HG03469 (cell line): Measurements from ENCODE around the gene NRXN3.

Experiments
- ATAC-seq: cut with Tn5 transposase; IDR thresholded peaks from one replicate; pipeline ENCODE4 v1.9.1; 2021; ENCODE audit warnings: mild to moderate bottlenecking, moderate library complexity, moderate number of reproducible peaks; ENCODE audit not compliant: unreplicated experiment

NRXN3 gene

DNA sequence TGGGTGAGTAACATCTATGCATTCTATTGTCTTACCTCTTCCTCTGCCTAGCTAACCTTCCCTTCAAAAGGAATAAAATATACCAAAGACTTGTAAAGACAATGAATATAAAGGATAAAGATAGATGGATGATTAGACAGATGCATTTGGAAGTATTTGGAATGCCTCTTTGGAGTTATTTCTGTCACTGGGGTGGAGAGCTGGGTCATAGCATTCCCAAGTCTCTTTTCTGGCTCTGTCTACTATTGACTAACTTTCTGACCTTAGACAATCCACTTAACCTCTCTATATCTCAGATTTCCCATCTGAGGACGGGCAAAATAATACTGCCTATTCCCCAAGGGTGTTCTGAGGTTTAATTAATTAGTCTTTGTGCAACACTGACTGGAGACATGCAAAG lies 1523.8 kb downstream of the NRXN3 start:
- no peak for ATAC-seq

DNA sequence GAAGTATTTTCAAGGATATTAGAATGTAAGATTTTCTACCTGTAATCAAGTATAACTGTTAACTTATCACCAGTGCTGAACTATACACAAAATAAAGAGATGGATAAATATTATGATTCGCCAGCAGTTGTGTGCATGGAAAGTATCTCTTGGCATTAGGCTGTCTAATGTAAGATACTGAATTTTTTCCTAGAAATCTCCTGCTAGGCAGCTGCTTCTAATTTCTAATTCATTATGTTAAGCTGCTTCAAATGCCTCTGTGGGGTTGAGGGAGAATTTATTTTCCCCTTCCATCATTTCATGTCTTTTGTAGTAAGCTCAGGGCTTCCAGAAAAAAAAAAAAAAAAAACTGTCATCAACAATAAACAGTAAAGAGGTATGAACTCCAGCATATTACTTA lies 1525.1 kb downstream of the NRXN3 start:
- no peak for ATAC-seq

DNA sequence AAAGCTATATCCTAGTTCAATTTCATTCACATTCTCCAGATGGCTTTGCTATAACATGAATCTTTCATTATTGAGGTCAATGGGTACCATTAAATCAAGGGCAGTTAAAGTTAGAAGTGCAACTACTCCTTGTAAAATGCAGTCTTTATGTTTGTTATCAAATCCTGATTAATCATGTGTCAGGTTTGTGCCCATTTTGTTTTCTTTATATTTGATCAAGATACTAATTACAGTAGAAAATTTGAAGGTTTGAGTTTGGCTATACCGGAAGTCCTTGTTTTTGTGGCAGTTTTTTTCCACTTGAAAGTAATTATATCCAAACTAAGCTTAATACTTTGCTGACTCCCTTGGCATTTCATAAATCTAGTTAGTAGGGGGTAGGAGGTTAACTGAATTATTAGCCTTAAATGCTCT lies 1528.1 kb downstream of the NRXN3 start:
- ATAC-seq: no peak

DNA sequence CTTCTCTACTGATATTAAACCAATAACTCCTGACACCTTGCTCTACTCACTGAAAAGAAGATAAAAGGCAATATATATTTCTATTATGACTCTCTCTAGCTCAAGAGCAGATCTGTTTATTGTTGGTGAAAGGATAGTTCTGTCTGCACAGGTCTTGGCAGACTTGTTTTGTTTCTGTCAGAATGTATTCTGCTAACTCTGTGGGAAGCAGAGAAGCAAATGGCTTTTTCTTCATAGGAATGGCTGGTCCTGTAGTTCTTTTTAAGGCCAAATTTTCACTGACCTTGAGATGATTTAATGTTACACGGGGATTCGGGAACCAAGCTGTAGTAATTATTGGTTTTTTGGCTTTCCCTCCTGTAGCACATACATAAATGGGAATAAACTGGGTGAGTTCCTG lies 1529.0 kb downstream of the NRXN3 start:
- ATAC-seq: no peak

DNA sequence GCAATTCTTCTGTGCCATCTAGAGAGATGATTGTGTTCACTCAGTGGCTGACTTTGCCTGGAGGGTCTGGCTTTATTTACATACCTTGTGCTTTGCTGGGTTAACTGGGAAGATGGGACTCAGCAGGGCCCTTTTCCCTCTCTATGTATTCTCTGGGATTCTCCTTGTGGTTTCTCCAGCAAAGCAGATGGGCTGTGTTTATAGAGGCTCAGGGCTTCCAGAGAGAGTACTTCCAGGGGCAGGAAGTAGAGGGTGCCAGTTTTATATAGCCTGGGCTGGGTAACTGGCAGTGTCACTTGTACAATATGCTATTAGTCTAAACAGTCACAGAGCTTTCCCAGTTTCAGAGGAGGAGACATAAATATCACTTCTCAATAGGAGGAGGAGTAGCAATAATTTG lies 1531.2 kb downstream of the NRXN3 start:
- ATAC-seq: no peak

DNA sequence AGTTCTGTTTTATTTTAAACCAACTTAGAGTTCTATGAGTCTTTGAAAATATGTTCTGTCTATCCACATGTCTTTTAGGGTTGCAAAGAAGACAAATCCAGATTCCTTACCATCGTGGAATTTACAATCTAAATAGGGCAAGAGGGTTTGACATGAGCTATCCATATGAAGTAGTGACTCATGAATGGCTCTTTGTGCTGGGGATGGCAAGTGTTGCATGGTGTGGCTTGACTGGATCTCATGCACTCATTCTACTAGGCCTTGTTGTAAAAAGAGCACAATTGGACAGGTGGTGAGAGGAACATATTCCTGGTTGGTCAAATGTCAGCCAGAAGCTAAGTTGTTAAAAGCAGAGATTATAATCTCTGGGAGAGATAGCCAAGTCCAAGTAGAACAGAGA lies 1532.0 kb downstream of the NRXN3 start:
- ATAC-seq: no peak

DNA sequence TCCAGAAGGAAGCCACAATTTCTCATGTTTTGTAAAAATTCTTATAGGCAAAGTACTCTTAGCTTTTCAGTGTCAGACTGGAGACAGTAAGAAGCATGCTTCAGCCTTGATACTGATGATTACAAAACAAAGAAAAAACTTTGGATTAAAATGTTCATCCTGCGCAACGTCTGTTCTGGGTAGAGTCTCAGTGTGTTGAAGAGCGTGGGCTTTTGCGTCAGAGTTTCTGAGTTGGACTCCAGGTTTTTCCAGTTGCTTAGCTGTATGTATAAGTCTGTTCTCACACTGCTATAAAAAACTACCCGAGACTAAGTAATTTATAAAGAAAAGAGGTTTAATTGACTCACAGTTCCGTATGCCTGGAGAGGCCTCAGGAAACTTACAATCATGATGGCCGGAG lies 1533.0 kb downstream of the NRXN3 start:
- ATAC-seq: no peak

DNA sequence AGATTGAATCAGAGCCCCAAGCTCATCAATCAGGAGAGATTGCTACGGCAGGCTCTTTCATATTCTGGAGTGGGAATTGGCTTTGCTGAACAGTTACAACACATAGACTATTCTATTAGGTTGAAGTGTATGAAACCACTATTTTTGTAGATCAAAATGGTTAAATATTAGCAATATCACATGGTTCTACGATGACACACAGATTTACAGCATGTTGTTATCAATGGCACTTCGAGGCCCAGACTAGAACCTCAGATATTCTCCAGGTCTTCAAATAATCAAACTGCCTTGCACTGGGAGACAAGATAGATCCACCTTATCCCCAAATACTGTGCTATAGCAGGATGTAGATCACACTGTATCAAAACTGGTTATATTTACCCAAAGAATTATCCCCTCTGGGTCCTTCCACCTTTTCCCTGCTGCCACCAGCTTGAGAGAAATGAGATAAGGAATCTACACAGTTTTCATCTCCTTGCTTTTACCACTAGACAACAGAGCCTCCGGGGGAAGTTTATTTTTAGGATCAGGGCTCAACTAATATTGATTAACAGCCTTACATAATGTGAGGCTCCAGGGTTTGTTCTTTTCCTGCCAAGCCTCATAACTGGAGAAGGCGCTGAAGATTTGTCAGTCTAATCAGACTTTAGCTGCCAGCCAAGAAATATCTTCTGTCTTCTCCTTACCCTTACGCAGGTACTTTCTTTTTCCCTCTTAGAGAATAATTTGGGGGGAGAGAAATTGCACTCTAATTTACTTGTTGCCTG lies 1534.1 kb downstream of the NRXN3 start:
- no peak for ATAC-seq

DNA sequence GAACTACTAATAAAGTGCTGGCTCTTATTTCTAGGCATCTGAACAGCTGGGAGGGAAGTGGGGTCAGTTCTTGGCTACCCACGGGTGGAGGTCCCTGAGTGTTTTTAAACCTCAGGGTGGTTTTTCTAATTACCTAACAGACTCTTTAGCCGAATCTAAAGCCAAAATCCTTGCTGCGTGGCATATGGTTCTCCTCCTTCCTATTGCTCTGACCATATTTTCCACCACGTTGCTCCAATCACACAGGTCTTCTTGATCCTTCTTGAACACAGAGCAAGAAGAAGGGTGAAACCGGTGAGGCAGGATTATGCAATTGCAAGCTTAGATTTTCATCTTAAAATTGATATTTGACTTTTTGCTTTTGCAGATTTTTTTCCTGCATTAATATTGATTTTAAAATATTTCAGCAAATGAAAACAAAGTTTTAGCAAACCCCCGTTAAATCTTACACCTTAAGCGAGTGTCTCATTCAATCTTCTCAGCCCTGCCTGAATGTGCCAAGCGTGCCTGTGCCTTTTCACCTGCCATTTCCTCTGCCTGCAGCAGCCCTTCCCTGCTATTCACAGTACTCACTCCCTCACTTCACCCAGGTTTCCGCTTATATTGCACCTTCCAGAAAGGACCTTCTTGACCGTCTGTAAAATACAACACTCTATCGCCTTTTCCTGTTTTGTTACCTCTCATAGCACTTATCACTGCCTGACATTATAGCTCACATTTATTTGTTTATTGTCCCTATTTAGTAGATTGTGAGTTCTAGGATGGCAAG lies 1535.1 kb downstream of the NRXN3 start:
- no peak for ATAC-seq

DNA sequence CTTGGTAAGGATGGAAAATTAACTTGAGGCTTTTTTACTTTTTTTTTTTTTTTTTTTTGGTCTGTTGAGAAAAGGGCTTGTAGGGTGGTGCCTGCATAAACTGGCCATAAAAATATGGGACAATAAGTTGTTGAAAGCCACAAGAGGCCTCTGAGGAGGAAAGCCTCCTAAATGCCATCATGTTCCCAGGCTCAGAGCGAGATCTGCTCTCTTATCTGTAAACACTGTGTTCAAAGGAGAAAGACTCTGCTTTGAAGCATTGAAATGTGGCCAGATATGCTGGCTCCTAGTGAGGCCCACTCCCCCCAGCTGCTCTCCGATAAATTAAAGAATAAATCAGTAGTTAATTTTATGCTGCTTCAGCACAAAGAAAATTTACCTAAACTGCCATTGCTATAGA lies 1536.2 kb downstream of the NRXN3 start:
- ATAC-seq: no peak

DNA sequence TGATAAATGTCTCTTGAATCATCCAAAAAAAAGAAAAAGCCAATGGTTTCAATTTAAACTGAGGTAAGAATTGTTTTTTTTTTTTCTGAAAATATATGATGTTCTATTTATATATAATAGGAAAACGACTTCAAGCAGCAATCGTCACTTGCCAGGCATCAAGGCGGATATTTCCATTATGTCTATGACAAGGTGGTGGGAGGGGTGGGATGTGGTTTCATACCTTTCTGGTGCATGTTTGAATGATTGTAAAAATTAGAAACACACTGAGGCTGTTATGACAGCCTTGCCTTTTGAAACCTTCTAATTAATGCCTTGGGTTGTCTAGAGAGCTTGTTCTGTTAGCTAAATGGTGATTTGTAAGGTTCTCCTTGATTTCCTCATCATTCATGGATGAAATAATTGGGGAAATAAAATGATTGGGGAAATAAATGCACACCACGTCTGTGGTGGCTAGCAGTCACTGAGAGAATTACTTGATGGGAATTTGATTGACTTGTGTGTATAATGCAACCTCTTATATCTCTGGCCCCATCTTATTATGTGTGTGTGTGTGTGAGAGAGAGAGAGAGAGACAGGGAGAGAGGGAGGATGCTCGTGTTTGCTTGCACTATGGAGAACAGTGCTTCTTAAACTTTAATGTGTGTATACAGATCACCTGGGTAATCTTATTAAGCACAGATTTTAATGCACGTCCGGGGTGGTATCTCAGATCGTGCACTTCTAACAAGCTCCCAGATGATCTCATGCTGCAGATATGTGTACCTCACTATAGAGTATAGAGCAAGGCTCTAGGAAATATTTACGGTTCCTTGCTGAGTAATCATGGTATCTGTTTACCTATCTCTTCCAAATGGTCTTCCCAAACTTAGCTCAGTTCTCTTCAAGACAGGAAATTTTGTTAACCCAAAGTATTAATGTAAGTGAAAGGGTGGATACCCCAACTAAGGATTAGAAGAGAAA lies 1538.5 kb downstream of the NRXN3 start:
- no peak for ATAC-seq

DNA sequence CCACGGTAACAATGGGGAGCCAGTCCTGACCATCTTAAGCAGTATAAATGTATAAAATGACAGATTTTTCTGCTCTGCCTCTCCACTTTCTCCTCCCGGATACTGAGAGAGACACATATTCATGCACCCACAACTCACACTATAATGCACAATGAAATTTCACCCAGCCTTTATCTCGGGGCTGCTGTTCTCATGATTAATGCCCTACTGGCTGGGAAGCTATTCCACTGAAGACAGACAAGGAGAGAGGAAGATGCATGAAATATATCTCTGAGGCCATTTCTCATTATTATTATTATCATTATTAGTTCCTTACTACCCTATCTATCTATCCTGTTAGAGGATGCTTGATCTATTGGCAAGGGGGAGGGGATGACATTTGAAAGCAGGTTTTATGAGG lies 1539.4 kb downstream of the NRXN3 start:
- ATAC-seq: no peak

DNA sequence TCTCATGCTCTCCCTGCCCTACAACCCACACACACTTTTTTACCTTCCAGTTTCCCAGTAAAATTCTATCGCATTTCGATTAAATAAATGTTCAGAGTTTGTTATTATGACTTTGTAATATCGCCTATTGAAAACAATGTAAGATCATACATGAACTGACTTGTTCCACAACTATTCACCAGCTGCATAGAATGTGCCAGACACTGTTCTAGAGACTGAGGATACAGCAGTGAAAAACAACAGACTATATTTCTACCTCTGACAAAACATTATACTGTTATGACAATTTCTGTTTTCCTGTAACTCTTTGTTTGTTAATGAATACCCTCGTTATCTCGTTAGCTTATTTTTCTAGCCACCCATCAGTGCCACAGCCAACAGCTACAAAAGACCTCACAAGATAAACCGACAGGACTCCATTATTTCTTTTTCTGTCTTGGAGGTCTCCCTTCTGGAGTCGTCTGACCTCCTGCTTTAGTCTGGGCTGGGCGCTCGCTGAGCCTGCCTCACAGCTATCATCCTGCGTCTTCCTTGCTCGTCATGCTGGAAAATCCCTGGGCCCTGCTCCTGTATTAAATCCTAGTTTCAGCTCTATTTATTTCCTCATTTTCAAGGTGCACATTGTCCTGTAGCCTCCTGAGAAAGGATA lies 1542.3 kb downstream of the NRXN3 start:
- ATAC-seq: no peak

DNA sequence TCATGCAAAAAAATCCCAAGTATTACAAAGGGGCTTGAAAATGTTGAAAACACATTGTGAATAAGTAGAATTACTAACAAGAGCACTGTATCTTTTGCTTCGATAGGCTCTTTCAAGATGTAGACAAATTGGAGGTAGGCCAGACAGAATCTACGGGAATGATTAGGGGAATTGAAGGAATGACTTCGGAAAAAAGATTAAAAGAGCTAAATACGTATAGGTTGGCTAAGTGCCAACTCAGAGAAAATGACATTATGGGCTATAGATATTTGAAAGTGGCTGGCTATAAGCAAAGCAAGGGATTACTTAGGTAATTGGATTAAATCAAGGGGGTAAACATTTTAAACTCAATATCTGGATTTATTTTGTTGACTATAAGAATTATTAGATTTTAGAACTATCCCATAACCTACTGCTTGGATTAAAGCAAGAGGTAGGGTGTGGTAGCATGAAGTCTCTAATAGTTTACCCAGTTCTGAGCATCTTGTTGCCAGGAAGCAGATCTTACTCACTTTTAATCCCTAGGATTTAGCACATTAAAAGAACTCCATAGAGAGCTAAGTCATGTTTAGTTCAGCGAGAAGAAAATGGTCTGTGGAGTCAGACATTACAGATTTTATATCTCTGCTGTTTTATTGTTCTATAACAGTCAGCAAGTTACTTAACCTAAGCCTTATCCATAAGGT lies 1551.4 kb downstream of the NRXN3 start:
- no peak for ATAC-seq

DNA sequence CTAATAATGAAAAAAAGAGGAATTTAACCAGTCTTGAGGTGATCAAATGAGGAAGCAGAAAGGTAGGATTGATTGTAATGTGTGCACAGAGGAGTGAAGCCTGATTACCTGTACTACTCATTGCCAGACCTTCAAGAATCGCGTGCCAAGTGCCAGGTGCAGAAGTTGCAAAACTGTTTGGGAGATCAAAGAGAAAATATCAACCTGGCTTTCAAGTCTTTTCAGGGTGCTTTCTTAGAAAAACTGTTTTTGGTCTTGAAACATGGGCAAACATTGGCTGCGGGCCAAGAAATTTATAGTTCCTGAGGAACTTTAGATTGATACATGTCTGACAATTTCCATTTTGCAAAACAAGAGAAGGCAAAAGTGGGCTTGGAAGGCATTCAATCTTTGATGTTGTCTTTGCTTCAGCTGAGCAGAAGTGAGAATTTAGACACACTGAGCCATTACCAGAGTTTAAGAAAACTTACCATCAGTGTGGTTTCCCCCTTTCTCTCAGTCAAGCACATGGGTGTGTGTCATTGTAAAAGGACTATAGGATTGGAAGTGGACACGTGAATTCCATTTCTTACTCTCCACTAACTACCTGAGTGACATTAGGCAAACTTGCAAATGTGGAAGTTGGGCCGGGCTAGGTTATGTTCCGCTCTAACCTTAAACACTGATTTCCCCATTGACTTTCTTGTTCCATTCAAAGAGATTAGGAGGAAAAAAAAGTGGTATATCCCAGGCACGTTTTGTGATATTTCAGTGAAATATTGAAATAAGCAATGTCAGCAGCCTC lies 1555.0 kb downstream of the NRXN3 start:
- no peak for ATAC-seq

DNA sequence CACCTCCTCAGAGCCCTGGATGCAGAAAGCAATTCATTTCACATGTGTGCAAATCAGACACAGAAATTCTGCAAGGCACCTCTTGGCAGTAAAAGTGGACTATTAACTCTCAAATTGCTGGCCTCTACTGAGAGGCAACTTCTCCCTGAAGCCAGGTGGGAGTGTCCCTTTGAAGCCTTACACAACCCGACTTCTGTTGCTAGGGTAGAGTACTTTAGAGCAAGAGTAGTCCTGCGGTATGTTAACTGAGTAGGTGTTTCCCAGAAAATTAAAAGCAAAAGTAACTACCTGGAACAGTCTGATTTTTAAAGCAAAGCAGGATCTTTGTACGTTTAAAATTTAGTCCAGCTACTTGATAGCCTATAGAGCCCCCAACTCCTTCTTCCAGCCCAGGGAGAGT lies 1557.7 kb downstream of the NRXN3 start:
- ATAC-seq: no peak

DNA sequence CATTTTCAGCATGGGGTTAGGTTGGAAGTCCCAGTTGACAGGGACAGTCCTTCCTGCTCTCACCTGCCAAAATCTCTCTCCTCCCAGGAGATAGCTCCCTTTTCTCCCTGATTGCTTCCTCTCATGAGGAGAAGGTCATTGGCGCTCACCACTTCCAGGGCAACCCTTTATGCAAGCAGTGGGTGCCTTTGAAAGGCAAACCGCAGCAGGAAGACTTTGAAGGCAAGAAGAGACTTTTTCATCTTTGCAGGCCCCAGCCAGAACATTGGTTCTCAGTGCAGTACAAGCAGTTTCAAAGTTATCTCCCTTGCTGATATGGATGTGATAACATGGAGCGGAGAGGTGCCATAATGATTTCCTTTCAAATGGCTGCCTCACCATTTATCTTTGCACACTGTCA lies 1558.2 kb downstream of the NRXN3 start:
- no peak for ATAC-seq

DNA sequence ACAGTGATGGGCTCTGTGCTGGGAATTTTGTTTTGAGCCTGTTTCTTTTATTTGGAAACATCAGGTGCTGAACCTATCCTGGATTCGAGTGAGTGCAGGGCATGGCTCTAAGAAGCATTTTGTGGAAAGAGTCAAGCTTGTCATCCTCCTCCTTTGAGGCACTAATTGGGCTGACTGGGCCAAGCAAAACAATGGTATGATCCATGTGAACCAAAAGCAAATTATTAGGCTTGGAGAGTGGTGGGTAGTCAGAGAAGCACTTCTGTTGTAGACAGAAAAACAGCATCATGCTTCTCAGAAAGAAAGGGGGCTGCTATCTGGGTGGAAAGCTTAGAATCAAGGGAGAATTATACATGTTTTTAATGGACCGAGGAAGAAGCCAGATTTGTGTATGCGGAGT lies 1559.6 kb downstream of the NRXN3 start:
- no peak for ATAC-seq

DNA sequence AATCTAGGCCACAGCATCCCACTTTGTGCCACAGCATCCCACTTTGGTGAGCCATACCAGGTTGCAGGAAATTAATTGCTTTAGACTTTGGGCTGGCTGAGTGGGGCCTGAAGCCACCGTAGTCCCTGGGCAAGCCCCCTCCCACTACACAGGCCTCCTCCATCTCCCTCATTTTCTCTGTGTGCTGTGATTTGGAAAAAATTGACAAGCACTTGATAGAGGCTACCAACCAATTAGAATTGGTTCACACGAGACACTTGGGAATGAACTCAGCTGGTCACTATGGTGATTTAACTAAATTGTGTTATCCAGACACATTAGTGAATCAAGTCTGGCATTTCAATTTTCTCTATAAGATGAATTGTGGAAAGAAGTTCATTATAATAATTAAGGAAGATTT lies 1560.0 kb downstream of the NRXN3 start:
- no peak for ATAC-seq
